GM12872 (cell line): ENCODE data around the gene ZNF292.

Experiments
- CTCF ChIP-seq: IDR thresholded peaks from 3 replicates; pipeline ENCODE4 v1.5.1; 2011; ENCODE audit warnings: low read depth, mild to moderate bottlenecking, low read length, moderate library complexity; ENCODE audit not compliant: insufficient read depth

Gene ZNF292

GRCh38 chr6:87283461-87283860 lies 128.1 kb downstream of the ZNF292 start:
- no peak for TF ChIP-seq CTCF

GRCh38 chr6:87287251-87287650 lies 131.9 kb downstream of the ZNF292 start:
- TF ChIP-seq CTCF = no peak

GRCh38 chr6:87289571-87289970 lies 134.2 kb downstream of the ZNF292 start:
- no peak for TF ChIP-seq CTCF

GRCh38 chr6:87291883-87292282 lies 136.5 kb downstream of the ZNF292 start:
- no peak for TF ChIP-seq CTCF

GRCh38 chr6:87293526-87293925 lies 138.2 kb downstream of the ZNF292 start:
- no peak for TF ChIP-seq CTCF

GRCh38 chr6:87297119-87297518 lies 141.8 kb downstream of the ZNF292 start:
- TF ChIP-seq CTCF = no peak

- TF ChIP-seq CTCF = no peak
Measured at GRCh38 chr6:87308970-87309369, 153.6 kb downstream of the ZNF292 start.

GRCh38 chr6:87312860-87313259 lies 157.5 kb downstream of the ZNF292 start:
- no peak for TF ChIP-seq CTCF
